HTERT RPE-1 (cell line): ENCODE results near the gene TLE6.
"Not testable (repeated sequence)": the region's sequence is repeated elsewhere in the genome, so short reads cannot be mapped to it uniquely, and the experiment has no call there.

Experiments
- in situ Hi-C: fragments of 300-500 bp; cut with MboI; formaldehyde crosslinking; loops from 4 replicates; pipeline ENCODE4 v1.14.3; 2020; ENCODE audit warnings: low sequenced_read_pairs

The TLE6 gene

DNA sequence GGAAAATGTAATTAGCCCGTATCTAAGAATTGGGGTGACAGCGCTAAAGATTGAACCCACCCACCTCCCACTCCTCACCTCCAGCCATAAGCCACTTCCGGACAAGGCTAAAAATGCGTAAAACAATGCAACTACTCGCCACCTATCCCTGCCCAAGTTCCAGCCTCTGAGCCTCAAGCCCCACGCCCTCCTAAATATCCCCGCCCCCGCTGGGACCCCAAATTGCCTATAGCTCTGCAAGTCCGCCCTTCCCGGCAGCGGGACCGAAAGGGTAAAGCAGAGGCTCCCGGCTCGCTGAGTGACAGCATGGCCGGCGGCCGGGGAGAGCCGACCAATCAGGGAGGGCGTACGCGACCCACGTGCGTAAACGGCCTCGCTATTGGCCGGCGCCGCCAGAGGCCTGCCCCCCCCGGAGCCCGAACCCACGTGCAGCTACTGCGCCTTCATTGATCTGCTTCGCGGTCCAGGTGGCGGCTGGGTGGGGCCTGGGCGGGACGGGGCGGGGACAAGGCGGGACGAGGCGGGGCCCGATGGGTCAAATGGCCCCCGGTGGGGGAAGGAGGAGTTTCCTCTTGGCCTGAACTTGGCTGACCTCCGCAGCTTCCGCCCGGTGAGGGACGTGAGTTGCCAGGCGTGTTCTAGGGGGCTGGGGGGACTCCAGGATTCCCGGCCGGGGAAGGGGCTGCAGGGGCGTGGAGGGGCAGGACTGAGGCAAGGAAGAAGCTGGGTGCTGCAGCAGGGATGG lies at the start of gene TLE6:
TSS of gene TLE6 (plus strand) at position 564 of the 745 bp plus-strand sequence. CDS start 670 bp downstream, outside the sequence.
- in situ Hi-C loops: no loop called here

DNA sequence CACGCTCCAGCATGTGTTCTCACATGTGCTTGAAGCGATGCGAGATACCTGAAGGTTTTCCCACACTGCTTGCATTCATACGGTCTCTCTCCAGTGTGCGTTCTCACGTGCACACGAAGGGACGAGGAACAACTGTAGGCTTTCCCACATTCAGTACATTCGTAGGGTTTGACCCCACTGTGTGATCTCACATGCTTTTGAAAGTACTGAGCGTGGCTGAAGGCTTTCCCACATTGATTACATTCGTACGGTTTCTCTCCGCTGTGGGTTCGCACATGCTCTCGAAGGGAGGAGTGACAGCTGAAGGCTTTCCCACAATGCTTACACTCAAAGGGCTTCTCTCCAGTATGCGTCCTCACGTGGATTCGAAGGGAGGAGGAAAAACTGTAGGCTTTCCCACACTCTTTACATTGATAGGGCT lies 43.9 kb upstream of the TLE6 start:
- in situ Hi-C loops: no loop called here

DNA sequence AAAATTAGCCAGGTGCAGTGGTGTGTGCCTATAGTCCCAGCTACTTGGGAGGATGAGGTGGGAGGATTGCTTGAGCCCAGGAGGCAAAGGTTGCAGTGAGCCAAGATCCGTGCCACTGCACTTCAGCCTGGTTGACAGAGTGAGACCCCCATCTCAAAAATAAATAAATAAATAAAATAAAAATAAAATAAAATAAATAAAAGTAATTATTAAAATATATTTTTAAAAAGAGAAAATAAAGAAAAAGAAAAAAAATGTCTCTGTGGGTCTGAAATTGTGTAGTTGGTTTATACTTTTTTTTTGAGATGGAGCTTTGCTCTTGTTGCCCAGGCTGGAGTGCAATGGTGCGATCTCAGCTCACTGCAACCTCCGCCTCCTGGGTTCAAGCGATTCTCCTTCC lies 41.5 kb upstream of the TLE6 start:
- in situ Hi-C loops: not testable (repeated sequence)

DNA sequence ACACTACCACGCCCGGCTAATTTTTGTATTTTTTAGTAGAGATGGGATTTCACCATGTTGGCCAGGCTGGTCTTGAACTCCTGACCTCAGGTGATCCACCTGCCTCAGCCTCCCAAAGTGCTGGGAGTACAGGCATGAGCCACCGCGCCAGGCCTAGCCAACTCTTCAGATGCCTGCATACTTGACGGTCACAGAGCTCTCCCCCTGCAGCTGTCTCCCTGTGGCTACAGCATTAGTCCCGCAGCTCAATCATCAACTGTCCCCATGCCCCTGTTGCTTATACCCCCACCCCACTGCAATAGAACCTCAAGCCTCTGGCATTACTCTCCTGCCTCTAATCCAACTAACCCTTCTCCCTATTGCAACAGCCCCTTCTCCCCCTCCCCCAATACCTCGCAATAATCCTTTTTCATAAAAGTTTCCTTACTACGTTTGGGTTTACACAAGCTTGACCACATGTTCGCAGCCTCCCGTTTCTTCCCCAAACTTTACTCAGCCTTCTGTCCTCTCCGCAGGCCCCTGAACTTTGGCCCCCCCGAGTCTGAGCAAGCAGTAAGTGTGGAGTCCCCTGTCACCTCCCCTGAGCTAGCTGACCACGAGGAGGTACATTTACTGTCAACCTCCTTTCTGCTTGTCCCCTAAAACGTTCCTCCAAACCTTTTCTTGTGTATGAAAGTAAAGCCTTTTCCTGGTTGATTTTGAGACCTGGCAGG lies 34.3 kb upstream of the TLE6 start:
- in situ Hi-C loops: no loop called here

DNA sequence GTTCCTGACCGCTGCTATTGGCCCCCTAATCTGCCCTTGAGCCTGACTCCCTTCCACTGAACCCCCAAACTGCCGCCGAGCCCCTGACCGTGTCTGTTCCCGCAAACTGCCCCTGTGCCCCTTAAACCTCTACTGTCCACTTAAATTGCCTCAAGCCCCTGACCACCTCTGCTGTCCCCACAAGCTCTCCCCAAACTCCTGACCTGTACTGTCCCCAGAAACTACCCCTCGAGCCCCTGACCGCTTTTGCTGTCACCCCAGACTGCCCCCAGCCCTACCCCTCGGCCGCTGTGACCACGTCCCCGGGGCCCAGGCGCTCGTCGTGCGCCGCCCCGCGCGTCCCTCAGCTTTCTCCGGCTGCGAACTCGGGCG lies 33.0 kb upstream of the TLE6 start:
- in situ Hi-C loops: no loop called here

DNA sequence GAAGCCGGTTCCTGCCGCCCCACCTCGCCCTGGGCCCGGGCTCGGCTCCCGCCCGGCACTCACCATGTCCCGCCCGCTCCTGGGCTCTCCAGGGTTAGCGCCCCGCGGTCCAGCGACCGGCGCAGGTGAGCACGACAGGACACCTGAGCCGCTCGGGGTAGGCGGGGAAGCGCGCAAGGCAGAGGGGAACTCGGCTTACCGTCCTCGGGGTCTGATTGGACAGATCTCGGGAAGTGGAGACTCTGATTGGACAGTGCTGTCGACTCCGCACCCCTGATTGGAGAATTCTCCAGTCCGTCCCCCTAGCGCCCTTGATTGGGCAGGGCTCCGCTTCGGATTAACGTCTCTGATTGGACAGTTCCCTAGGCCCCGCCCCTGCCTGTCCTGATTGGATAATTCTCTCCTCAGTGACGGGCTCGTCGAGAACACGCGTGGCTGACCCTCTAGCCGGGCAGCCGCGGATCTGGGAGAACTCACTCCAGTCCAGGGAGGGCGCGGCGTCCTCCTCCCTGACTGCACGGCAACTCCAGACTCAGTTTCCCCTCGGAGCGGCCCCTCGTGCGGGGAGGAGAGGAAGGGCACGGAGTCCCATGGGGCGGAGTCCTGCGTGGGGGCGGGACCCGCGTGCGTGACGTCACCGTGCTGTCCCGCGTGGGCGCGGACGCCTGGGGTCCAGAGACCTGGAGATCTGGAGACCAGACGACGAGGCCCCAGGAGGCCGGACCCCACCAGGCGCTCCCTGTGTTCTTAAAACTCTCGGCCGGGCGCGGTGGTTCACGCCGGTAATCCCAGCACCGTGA lies 32.4 kb upstream of the TLE6 start, which contains the start of gene ZNF77:
TSS of gene ZNF77 (minus strand) at position 197 of the 800 bp plus-strand sequence. CDS start at position 66, 131 bp downstream.
- in situ Hi-C loops: no loop called here

DNA sequence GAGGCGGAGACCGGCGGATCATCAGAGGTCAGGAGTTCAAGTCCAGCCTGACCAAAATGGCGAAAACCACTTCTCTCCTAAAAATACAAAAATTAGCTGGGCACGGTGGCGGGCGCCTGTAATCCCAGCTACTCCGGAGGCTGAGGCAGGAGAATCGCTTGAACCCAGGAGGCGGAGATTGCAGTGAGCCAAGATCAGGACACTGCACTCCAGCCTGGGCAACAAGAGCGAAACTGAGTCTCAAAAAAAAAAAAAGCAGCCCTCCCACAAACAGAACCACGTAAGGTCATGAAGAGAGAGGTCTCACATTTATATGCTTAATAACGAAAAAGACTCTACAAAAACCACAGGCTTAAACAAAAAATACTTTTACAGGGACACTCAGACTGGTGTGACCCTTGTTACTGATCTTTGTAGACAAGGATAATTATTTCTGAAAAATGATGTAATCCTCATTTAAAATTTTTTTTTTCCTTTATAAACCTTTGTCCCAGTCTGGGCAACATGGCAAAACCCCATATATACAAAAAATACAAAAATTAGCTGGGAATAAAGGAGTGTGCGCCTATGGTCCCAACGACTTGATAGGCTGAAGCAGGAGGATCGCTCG lies 31.7 kb upstream of the TLE6 start:
- in situ Hi-C loops: no loop called here

DNA sequence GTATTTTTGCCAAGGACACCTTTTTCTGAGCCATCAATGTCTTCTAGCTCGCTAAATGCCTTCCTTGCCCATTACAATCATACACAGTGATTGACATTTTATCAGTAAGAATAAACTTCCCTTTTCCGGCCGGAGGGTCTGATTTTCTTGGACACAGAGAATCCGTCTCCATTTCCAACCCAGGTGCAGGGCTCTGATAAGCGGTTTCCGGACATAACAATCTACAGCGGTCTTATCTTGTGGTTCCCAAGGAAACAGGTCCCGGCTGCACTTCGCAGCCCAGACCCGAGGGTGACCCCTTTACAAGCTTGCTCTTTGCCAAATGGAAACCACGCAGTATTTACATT lies 27.5 kb upstream of the TLE6 start:
- in situ Hi-C loops: no loop called here

DNA sequence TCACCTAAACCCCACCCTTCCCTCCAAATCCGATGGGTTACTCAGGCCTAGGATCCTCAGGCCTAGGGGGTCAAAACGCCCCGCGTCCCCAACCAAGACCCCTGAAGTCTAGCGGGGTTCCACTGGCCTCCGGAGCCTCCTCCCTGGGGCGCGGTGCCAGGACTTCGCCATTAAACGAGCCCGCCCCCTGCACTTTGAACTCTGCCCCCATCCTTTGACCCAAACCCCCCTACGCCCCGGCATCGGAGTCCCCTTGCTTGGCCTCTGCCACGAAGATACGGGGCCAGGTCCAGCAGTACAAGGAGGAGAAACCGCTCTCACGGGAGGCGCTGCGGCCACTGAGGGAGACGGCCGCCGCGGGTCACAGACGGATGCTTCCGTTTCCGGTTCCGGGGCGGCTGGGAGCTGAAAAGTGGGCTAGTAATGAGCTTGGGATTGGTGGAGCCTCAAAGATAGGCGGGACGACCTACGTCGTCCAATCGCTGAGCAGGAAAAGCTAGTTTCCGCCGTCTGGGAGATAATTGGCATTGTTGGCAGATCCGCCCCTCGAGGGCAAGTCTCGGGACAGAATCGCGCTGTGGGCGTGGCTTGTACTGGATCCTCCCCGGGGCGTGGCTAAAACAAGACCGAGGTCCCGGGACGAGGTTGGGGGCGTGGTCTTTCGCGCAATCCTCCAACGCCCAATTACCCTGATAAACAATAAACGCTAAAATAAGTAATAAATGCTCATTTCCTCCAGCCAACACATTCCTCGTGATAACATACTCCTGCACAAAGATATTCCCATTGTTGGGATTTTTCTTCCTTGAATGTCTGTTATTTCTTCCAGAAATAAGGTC lies 26.9 kb upstream of the TLE6 start:
- in situ Hi-C loops: no loop called here

DNA sequence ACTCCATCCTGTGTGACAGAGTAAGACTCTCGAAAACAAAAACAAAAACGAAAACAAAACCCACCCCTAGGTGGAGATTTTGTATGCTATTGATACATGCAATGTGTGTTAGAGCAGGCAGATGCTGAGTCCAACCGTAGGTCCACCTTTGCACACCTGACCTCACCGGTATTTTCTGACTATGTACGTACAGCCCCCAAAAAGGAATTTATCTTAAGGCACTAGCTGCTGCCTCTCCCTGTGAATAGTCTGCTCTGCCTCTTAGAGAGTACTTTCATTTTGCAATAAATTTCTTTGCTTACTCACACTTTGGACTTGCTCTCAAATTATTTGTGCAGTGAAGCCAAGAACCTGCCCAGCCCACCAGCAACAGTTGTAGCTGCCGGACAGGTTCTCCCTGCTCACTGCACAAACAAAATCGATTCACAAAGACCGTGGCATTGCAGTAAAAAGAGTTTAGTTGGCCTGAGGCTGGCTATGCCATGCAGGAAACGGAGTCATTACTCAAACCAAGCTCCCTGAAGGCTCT lies 24.3 kb upstream of the TLE6 start:
- in situ Hi-C loops: no loop called here

DNA sequence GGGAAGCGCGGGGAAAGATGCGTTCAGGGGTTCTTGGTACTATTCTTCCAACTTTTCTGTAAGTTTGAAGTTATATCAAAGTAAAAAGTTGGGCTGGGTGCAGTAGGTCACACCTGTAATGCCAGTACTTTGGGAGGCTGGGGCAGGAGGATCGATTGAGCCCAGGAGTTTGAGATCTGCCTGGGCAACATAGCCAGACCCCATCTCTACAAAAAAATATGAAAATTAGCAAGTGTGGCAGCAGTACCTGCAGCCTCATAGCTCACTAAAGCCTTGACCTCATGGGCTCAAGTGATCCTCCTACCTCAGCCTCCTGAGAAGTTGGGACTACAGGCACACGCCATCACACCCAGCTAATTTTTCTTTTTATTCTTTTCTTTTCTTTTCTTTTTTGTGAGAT lies 20.2 kb upstream of the TLE6 start:
- in situ Hi-C loops: no loop called here

DNA sequence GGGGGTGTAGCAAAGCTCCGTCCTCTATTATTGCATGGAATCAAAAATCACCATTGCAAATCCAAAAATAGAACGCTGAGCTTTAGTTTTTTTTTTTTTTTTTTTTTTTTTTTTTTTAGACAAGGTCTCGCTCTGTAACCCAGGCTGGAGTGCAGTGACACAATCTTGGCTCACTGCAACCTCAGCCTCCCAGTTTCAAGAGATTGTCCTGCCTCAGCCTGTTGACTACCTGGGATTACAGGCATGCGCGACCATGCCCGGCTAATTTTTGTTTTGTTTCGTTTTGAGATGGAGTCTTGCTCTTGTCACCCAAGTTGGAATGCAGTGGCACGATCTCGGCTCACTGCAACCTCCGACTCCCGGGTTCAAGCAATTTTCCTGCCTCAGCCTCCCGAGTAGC lies 17.2 kb upstream of the TLE6 start:
- in situ Hi-C loops: no loop called here

DNA sequence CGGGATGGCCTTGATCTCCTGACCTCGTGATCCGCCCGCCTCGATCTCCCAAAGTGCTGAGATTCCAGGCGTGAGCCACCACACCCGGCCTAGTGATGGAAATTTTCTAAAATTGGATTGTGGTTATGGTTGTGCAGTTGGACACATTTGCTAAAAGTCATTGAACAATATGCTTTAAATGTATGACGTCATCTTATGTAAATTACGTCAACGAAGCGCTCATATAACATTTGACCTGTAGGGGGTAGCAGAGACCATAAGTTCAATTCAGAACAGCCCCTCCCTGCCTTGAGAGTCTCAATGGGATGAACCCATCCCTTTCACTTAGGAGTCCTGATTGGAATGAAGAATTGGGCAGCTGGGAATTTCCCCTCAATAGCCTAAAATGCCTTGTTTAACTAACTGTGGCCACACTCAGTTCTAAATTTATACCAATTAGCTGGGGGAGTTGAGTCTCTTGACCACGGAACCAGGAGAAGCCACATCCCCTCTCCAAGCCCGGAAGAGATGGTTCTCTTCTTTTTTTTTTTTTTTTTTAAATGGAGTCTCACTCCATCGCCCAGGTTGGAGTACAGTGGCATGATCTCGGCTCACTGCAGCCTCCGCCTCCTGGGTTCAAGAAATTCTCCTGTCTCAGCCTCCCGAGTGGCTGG lies 15.2 kb upstream of the TLE6 start:
- in situ Hi-C loops: no loop called here

DNA sequence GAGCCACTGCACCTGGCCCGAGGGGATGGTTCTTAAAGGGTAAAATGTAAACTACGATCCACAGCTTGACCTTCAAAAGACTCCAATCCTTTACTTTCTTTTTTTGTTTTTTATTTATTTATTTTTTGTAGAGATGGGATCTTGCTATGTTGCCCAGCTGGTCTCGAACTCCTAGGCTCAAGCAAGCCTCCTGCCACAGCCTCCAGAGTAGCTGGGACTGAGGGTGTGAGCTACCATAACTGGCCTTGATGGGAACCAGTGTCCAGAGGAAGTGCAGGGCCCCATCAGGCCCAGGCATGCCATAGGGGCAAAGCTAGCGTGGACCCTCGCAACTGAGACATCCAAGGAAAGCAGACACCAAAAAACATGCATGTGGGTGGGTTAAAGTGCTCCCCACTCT lies 14.2 kb upstream of the TLE6 start:
- in situ Hi-C loops: no loop called here

DNA sequence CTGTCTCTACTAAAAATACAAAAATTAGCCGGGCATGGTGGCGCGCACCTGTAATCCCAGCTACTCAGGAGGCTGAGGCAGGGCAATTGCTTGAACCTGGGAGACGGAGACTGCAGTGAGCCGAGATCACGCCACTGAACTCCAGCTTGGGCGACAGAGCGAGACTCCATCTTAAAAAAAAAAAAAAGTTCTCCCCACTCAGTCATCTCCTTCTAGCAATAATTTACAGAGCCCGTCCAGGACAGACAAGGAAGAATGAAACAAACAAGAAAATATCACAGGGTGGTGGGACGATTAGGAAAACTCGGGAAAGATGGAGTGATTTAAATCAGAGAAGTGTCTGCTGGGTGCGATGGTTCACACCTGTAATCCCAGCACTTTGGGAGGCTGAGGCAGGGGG lies 13.7 kb upstream of the TLE6 start:
- in situ Hi-C loops: not testable (repeated sequence)

DNA sequence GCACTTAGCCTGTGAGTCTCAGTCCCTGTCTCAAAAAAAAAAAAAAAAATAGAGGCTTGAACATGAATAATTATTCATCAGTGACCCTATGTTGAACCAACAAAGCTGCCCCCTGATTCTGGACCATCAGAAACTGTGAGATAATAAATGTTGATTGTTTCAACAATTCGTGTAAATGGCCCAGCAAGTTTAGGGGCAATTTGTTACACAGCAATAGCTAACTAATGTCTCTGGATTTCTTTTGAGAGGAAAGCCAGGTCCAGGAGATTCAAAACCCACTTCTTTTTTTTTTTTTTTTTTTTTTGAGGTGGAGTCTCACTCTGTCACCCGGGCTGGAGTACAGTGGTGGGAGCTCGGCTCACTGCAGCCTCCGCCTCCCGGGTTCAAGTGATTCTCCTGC lies 12.5 kb upstream of the TLE6 start:
- in situ Hi-C loops: no loop called here

DNA sequence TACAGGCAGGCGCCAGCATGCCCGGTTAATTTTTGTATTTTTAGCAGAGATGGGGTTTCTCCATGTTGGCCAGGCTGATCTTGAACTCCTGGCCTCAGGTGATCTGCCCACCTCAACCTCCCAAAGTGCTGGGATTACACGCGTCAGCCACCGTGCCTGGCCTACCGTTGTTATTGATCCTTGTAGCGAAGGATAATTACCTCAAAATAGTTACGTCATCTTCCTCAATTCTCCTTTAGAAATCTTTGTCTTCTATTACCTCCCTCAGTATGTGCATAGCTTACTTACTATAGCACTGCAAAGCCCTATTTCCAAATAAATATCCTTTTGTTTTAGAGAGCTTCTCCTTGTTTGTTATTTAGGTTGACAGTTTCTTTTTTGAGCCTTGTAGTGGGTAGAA lies 9.4 kb upstream of the TLE6 start:
- in situ Hi-C loops: no loop called here

DNA sequence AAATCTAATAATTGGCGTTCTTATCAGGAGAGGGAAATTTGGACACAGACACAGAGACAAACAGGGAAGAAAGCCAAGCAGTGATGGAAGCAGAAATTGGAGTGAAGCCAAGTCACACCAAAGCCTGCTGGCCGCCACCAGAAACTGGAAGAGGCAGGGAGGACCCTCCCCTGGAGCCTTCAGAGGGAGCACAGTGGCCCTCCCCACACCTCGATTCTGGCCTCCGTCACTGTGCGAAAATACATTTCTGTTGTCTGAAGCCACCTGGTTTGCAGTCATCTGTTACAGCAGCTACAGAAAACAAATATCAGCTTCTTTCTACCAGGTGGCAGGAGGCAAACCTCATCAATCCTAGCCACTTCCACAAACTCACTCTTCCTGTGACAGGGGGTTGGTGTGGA lies 8.3 kb upstream of the TLE6 start:
- in situ Hi-C loops: no loop called here

DNA sequence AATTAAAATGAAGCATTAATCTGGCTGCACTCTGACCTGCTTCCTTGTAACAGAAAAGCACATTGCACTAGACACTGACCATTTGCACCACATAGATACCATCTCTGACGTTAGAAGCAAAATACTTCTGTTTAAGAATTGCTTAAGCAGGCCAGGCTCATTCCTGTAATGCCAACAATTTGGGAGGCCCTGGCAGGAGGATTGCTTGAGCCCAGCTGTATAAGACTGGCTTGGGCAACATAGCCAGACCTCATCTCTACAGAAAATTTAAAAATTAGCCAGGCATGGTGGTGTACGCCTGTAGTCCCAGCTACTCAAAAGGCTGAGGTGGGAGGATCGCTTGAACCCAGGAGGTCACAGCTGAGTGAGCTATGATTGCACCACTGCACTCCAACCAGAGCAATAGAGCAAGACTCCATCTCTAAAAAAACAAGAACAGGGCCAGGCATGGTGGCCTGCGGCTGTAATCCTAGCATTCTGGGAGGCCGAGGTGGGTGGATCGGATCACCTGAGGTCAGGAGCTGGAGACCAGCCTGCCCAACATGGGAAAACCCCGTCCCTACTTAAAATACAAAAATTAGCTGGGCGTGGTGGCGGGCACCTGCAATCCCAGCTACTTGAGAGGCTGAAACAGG lies 7.0 kb upstream of the TLE6 start:
- in situ Hi-C loops: no loop called here
